ENCODE data around the gene ADARB2.
"Not testable (repeated sequence)": the region's sequence is repeated elsewhere in the genome, so short reads cannot be mapped to it uniquely, and the experiment has no call there.

Gene ADARB2

GRCh38 chr10:1633783-1634182 lies 103.5 kb downstream of the ADARB2 start:
- no peak for DNase-seq

- DNase-seq: no peak
Observed at GRCh38 chr10:1632596-1632995, 104.7 kb downstream of the ADARB2 start.

DNA sequence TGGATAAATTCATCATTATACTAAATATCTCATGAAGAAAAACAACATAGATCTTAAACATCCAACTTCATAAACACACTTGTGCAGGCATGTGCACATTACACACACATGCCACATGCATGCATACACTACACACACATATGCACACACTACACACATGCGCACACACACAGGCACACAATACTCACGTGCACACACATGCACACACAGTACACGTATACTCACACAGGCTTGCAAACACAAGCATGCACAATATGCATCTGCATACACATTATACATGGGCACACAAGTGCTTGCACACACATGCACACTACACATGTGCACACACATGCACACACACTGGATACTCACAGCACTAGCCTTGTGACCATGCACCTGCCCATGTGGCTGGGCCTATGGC lies 105.2 kb downstream of the ADARB2 start:
- DNase-seq: no peak

GRCh38 chr10:1631282-1631681 lies 106.0 kb downstream of the ADARB2 start:
- DNase-seq: no peak

GRCh38 chr10:1630304-1630703 lies 107.0 kb downstream of the ADARB2 start:
- DNase-seq: no peak

DNA sequence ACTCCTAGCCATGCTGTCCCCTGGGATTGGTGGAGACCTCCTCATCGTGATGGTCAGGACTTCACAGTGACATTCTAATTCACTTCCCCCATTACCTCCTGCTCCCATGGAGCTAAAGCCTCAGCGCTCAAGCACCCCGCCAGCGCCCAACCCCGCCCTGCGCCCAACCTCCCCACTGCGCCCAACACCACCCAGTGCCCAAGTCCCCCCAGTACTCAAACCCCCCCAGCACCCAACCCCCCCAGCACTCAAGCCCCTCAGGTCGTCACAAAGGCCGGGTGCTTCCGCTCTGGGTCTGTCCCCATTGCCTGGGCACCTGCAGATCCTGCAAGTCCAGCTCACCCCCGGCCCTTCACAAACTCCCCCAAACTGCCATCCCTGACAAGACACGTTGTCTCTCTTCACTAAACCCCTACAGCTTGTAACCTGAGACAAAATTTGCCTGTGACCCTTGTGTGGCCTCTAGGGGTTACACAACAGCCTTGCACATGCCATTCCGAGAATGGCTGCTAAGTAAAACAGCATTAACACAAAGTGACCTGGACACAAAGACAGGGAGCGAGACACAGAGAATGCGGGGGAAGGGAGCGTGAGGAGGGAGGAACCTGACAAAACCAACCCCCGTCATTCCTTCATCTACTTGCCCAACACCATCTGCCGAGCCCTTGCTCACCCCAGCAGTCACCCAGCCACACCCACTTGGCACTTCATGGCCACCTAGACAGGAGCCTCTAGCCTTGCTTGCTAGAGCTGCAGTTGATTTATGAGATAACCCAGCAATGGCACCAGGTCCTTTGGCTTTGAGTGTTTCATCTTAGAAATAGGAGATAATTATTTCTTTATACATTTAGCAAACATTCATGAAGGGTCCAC lies 107.8 kb downstream of the ADARB2 start:
- no peak for DNase-seq

DNA sequence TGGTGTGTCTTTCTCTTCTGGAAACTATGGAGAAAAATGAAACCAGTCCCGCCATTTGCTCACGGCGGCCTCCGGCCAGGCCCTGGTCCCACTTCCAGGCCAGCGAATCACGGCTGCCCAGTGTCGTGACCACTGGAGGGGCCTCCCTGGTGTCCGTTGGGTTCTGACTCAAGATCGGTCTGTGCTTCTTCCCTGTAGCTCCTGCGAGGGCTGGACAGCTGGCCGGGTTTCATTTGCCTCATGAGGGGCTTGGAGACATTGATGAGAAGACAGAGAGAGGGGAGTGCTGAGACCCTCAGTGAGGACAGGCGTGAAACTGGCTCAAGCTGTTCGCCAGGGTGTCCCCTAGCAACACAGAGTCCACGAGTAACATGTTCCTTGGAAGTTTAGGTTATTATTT lies 108.6 kb downstream of the ADARB2 start:
- DNase-seq: no peak

- no peak for DNase-seq
Observed at GRCh38 chr10:1627945-1628344, 109.4 kb downstream of the ADARB2 start.

- no peak for DNase-seq
Observed at GRCh38 chr10:1626835-1627234, 110.5 kb downstream of the ADARB2 start.

DNA sequence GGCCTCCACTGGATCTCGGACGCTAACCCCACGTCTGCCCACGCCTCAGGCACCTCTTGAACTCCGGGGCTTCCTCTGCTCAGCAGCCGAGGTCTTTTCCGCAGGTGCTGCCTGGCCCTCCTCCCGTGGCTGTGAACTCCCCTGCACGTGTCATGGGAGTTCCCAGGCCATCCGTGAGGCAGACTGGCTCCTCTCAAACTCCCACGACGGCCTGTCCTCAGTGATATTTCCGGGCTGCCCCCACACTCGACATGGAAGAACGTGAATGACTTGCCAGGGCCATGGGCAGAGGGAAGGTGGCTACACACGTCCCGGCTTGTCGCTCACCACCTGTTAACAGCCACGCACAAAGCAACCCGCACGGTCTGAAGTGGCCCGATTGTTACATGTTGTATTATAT lies 110.9 kb downstream of the ADARB2 start:
- no peak for DNase-seq

DNA sequence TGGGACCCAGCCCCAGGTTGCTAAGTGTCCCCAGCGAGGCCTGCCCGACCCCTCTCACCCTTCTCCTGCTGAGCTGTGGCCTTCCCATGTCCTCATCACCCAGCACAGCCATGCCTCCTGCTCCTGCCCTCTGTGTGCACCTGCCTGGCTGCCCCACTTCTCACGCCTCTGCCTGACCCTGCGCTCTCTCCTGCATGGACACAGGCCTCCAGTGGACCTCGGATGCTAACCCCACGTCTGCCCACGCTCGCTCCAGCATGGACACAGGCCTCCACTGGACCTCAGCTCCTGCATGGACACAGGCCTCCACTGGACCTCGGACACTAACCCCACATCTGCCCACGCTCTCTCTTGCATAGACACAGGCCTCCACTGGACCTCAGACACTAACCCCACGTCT lies 111.6 kb downstream of the ADARB2 start:
- no peak for DNase-seq

DNA sequence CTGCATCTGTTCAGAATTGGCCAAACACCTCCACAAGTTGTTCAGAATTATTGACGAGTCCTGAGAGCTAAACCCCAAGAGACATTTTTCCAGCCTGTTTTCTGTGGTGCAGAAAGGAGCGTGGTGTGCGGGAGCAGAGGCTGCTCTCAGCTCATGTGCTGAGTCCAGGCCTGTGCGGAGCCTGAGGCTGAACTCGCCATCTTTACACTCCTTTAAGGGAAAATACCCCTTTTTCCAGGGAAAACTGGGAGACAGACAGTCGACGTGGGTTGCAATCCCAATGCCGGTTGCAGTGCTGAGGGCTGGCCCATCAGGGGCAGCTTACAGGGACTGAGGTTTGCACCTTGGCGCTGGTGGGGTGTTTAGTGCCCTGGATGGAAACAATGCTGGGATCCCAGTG lies 112.2 kb downstream of the ADARB2 start:
- DNase-seq: no peak

DNA sequence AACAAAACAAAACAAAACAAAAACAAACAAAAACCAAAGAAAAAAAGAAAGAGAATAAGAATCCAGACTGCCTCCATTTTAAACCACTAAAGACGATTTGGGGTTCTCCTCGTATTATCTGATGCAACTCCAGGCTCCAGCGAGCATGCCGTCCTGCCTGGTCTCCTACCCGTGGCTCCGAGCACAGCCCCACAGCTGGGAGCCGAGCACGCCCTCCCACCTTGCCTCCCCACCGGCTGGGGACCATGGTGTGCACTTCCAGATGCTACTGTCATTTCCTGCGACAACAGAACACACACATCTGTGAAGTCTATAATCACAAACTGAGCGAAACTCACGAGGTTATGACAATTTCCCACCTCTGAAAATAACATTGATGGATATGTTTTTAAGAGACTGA lies 113.1 kb downstream of the ADARB2 start:
- DNase-seq: no peak

DNA sequence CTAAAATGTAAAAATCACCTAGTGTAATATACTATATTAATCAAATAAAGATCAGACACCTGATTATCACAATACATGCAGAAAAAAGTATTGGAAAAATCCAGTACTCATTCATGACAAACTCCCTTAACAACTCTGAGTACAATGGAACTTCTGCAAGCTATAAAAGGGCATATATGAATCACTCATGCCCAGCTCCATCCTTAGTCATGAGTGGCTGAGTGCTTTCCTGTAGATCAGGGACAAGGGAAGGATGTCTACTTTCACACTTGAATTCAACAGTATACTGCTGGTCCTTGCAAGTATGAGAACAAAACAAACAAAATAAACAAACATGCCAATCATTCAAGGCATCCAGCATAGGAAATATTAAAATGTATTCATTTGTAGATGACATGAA lies 116.5 kb downstream of the ADARB2 start:
- DNase-seq: no peak

- DNase-seq: not testable (repeated sequence)
Observed at GRCh38 chr10:1617376-1618317, 119.7 kb downstream of the ADARB2 start.

- DNase-seq: not testable (repeated sequence)
Observed at GRCh38 chr10:1616701-1617100, 120.6 kb downstream of the ADARB2 start.

GRCh38 chr10:1615186-1615954 lies 122.0 kb downstream of the ADARB2 start:
- no peak for DNase-seq

DNA sequence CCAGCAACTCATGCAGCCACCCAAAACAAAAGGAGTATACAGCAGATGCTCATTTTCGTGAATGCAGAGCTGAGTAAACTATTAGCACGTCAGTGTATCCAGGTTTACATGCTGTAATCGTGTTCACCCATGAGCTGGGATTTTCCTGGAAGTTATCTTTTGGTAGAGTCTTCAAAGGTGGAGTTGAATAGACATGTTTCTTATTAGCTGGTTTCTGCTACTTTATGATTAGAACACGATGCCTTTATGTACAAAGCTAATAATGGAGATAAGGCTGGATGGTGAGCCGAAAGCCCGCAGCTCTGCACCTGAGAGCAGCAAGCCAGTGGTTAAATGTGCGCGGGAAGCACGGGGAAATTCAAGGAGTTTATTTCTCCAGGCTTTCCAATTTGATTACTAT lies 123.8 kb downstream of the ADARB2 start:
- no peak for DNase-seq

GRCh38 chr10:1612908-1613307 lies 124.4 kb downstream of the ADARB2 start:
- no peak for DNase-seq

DNA sequence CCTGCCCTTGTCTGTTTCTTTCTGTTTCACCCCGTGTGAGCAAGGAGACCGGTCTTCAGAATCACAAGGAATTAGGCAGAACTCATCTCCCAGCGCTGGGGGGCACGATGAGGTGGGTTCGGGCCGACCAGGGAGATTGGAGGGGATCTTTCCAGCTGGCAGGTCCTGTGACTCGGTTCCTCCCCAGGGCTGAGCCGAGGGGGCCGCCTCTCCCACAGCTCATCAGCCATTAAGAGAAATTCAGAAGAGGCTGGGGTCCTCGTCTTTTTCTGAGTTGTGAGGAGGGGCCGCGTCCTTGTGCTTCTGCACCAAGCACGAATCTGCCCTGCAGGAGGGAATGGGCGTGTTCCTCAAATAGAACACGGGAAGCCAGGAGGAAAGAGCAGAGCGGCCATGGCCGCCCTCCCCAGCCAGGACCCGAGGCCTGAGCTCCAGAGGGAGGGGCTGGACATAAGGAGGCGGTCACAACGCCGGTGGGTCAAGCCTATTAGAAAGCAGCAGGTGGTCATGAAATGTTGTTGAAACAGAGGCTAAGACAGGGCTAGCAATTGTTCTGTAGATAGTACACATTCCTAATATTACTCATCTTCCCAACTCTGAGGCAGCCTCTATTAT lies 125.3 kb downstream of the ADARB2 start:
- DNase-seq: no peak

DNA sequence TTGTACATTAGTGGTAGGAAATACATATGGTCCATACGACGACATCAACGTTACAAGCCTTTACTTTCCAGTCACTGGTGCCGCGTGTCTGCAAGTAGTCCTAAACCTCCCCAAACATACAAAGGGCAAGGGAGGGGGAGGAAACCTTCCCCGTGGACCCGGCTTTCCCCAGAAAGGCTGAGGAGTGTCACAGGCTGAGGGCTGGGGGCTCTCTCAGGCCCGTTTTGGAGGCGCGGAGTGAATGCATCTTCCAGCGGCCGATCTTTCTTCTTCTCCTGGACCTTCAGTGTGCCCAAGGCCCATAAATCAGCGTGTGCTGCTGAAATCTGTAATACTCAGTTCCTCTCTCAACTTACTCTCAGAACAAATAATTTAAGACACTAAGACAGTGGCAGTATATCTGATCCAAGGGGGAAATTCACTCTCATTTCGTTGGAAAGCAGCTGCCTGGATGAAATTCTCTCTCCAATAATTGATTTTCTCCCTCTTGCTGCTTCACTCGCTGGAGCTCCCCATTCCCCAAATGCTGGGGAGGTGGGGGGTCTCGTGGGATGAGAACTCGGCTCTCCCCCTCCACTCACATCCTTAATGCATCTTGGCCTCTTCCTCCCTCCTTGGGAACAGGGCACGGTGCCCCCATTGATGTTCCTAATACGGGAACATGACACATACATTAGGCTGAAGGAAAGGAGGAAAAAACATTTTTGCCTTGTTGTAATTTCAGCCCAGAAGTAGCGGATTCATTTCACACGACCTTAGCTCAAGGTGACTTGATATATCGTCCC lies 126.1 kb downstream of the ADARB2 start:
- DNase-seq: no peak

DNA sequence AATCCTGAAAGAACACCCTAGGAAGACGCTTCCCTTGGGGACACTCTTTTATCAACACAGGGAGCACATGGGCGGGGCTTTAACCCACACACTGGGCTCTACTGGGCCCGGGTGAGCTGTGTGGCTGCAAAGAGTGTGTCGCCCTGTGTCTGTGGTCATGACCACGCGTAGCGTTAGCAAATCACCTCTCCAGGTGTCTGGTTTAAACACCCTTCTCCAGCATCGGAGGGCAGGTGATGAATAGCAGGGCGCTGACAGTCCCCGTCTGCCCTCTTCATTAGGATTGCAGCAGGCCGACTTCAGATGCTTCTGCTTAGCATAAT lies 127.7 kb downstream of the ADARB2 start:
- no peak for DNase-seq

Measured in CD4-positive, alpha-beta T cell treated with Interleukin-1 beta for 1 hour (primary cell).